T-helper 17 cell (primary cell): Measurements from ENCODE around the gene OR10G3. TPM values are rescaled to one million over a fixed set of nuclear protein-coding genes. Genes with fewer than 3 reads are reported as not detected.
"Not testable (repeated sequence)": the region's sequence is repeated elsewhere in the genome, so short reads cannot be mapped to it uniquely, and the experiment has no call there.

Source experiments
- ATAC-seq: fragments of 150-1000 bp; cut with Tn5 transposase; 2 replicates; pipeline ENCODE4 v1.10.0; 2021; ENCODE audit warnings: mild to moderate bottlenecking, moderate library complexity
- DNase-seq, 3 donors: peaks; one replicate each; pipeline versions ENCODE4 v3.0.0 to v3.0.0-alpha.2; 2020 to 2021
- H3K9me3 ChIP-seq: one replicate; pipeline ENCODE4 v1.7.0; 2013; ENCODE audit warnings: low read length, mild to moderate bottlenecking; ENCODE audit not compliant: control insufficient read depth, poor library complexity, severe bottlenecking
- H3K27ac Mint-ChIP-seq: one replicate; pipeline ENCODE4 v1.8.0; 2022; ENCODE audit warnings: mild to moderate bottlenecking, moderate library complexity, mixed read lengths
- H3K27me3 Mint-ChIP-seq: one replicate; pipeline ENCODE4 v1.8.0; 2022; ENCODE audit warnings: mixed read lengths
- H3K36me3 Mint-ChIP-seq: one replicate; pipeline ENCODE4 v1.8.0; 2022; ENCODE audit warnings: low read depth, mixed read lengths
- H3K4me1 Mint-ChIP-seq: one replicate; pipeline ENCODE4 v1.8.0; 2022; ENCODE audit warnings: mild to moderate bottlenecking, mixed read lengths
- H3K4me3 Mint-ChIP-seq: one replicate; pipeline ENCODE4 v1.8.0; 2022; ENCODE audit warnings: mild to moderate bottlenecking, moderate library complexity, mixed read lengths
- total RNA-seq, 4 donors: library from RNA in 2 of 4; stranded (reverse) in 2 of 4; gene quantifications; one replicate each; pipeline ENCODE4 v1.2.3 and lab custom pipeline; 2022 to 2026

OR10G3 gene
- total RNA-seq, 2 donors from 2014 or later, result not detected

GRCh38 chr14:21544588-21544987, 35.3 kb downstream of the OR10G3 start:
- peaks cover 23% of the 10 kb centered on the region for H3K27me3 Mint-ChIP-seq
- not testable (repeated sequence) for ATAC-seq, H3K36me3 Mint-ChIP-seq, H3K4me3 Mint-ChIP-seq, DNase-seq, H3K27ac Mint-ChIP-seq, H3K9me3 ChIP-seq, H3K4me1 Mint-ChIP-seq

GRCh38 chr14:21543963-21544362, 35.9 kb downstream of the OR10G3 start:
- no peaks in the 10 kb centered on the region for H3K9me3 ChIP-seq
- H3K4me3 Mint-ChIP-seq, result no peak overlapping the region
- no peaks in the 10 kb centered on the region for H3K4me1 Mint-ChIP-seq
- peaks cover 29% of the 10 kb centered on the region for H3K27me3 Mint-ChIP-seq
- peaks cover 6% of the 10 kb centered on the region for H3K36me3 Mint-ChIP-seq
- ATAC-seq, result no peak
- DNase-seq, result no peak
- H3K27ac Mint-ChIP-seq, result no peak overlapping the region

GRCh38 chr14:21543521-21543960, 36.3 kb downstream of the OR10G3 start:
- ATAC-seq (no peak), DNase-seq (no peak)
- Mint-ChIP-seq H3K27me3 (peaks cover 34% of the 10 kb centered on the region), H3K36me3 (peaks cover 6% of the 10 kb centered on the region), H3K27ac (no peak overlapping the region), H3K4me1 (no peaks in the 10 kb centered on the region), H3K4me3 (no peak overlapping the region)
- no peaks in the 10 kb centered on the region for H3K9me3 ChIP-seq

- no peak for DNase-seq
- H3K27me3 Mint-ChIP-seq, result peaks cover 53% of the 10 kb centered on the region
- no peaks in the 10 kb centered on the region for H3K9me3 ChIP-seq
- H3K4me1 Mint-ChIP-seq, result peaks cover 5% of the 10 kb centered on the region
- no peak overlapping the region for H3K4me3 Mint-ChIP-seq
- peaks cover 10% of the 10 kb centered on the region for H3K36me3 Mint-ChIP-seq
- ATAC-seq, result no peak
- H3K27ac Mint-ChIP-seq, result no peak overlapping the region
Observed at GRCh38 chr14:21541413-21542074, 38.3 kb downstream of the OR10G3 start.

GRCh38 chr14:21539189-21539940, 40.5 kb downstream of the OR10G3 start:
- ATAC-seq (no peak), DNase-seq (no peak)
- no peak overlapping the region for H3K4me3 Mint-ChIP-seq
- H3K27ac Mint-ChIP-seq, result no peak overlapping the region
- H3K27me3 Mint-ChIP-seq, result peaks cover 73% of the 10 kb centered on the region
- peaks cover 9% of the 10 kb centered on the region for H3K4me1 Mint-ChIP-seq
- no peaks in the 10 kb centered on the region for H3K9me3 ChIP-seq
- peaks cover 10% of the 10 kb centered on the region for H3K36me3 Mint-ChIP-seq

GRCh38 chr14:21537090-21537424, 42.8 kb downstream of the OR10G3 start:
- peaks cover 68% of the 10 kb centered on the region for H3K27me3 Mint-ChIP-seq

GRCh38 chr14:21536418-21537089, 43.3 kb downstream of the OR10G3 start:
- H3K36me3 Mint-ChIP-seq, result peaks cover 6% of the 10 kb centered on the region
- H3K4me3 Mint-ChIP-seq, result peak overlapping the region; percentile 45
- DNase-seq, result no peak
- peaks cover 67% of the 10 kb centered on the region for H3K27me3 Mint-ChIP-seq
- H3K9me3 ChIP-seq, result no peaks in the 10 kb centered on the region
- no peak overlapping the region for H3K27ac Mint-ChIP-seq
- H3K4me1 Mint-ChIP-seq, result peaks cover 9% of the 10 kb centered on the region
- no peak for ATAC-seq

More at GRCh38 chr14:21537090-21537424, 42.8 kb downstream of the OR10G3 start:
- H3K9me3 ChIP-seq, result no peaks in the 10 kb centered on the region
- DNase-seq, result no peak
- Mint-ChIP-seq H3K36me3 (peaks cover 6% of the 10 kb centered on the region), H3K27ac (no peak overlapping the region), H3K4me3 (no peak overlapping the region), H3K4me1 (peaks cover 9% of the 10 kb centered on the region)
- ATAC-seq, result no peak

- Mint-ChIP-seq H3K4me1 (peaks cover 9% of the 10 kb centered on the region), H3K4me3 (no peak overlapping the region), H3K27ac (no peak overlapping the region), H3K27me3 (peaks cover 67% of the 10 kb centered on the region), H3K36me3 (peaks cover 6% of the 10 kb centered on the region)
- no peaks in the 10 kb centered on the region for H3K9me3 ChIP-seq
- ATAC-seq (no peak), DNase-seq (no peak)
Observed at GRCh38 chr14:21535545-21536417, 44.1 kb downstream of the OR10G3 start.

- no peak overlapping the region for H3K27ac Mint-ChIP-seq
- no peak for ATAC-seq
- H3K27me3 Mint-ChIP-seq, result peaks cover 66% of the 10 kb centered on the region
- no peaks in the 10 kb centered on the region for H3K9me3 ChIP-seq
- H3K4me3 Mint-ChIP-seq, result no peak overlapping the region
- no peak for DNase-seq
- H3K4me1 Mint-ChIP-seq, result peaks cover 12% of the 10 kb centered on the region
- peaks cover 6% of the 10 kb centered on the region for H3K36me3 Mint-ChIP-seq
Observed at GRCh38 chr14:21534576-21534975, 45.3 kb downstream of the OR10G3 start.

GRCh38 chr14:21533294-21533693, 46.6 kb downstream of the OR10G3 start:
- no peak overlapping the region for H3K27ac Mint-ChIP-seq
- H3K4me1 Mint-ChIP-seq, result peaks cover 12% of the 10 kb centered on the region
- no peak for DNase-seq
- H3K4me3 Mint-ChIP-seq, result no peak overlapping the region
- H3K27me3 Mint-ChIP-seq, result peaks cover 53% of the 10 kb centered on the region
- H3K36me3 Mint-ChIP-seq, result peaks cover 6% of the 10 kb centered on the region
- H3K9me3 ChIP-seq, result no peaks in the 10 kb centered on the region
- ATAC-seq, result no peak

GRCh38 chr14:21529515-21529914, 50.4 kb downstream of the OR10G3 start:
- peaks cover 18% of the 10 kb centered on the region for H3K27me3 Mint-ChIP-seq
- no peaks in the 10 kb centered on the region for H3K9me3 ChIP-seq
- H3K36me3 Mint-ChIP-seq, result peaks cover 2% of the 10 kb centered on the region
- peaks cover 10% of the 10 kb centered on the region for H3K4me1 Mint-ChIP-seq
- no peak overlapping the region for H3K4me3 Mint-ChIP-seq
- no peak for ATAC-seq
- no peak overlapping the region for H3K27ac Mint-ChIP-seq
- no peak for DNase-seq

- Mint-ChIP-seq H3K4me3 (no peak overlapping the region), H3K27me3 (peaks cover 11% of the 10 kb centered on the region), H3K36me3 (peaks cover 2% of the 10 kb centered on the region)
Observed at GRCh38 chr14:21528381-21529348, 51.2 kb downstream of the OR10G3 start.

More at GRCh38 chr14:21528381-21529348, 51.2 kb downstream of the OR10G3 start:
- ATAC-seq, result no peak
- Mint-ChIP-seq H3K27ac (peak overlapping the region; percentile 14), H3K4me1 (peaks cover 10% of the 10 kb centered on the region)
- no peaks in the 10 kb centered on the region for H3K9me3 ChIP-seq
- DNase-seq, result no peak
